NCI-H2171 treated with DMSO at 0.1 percent for 48 hours (cell line): ENCODE results near the gene OVOL1.

ENCODE experiments used
- DNase-seq: peaks from one replicate; lab custom pipeline; 2025; lab: John Stamatoyannopoulos, UW

Gene OVOL1

DNA sequence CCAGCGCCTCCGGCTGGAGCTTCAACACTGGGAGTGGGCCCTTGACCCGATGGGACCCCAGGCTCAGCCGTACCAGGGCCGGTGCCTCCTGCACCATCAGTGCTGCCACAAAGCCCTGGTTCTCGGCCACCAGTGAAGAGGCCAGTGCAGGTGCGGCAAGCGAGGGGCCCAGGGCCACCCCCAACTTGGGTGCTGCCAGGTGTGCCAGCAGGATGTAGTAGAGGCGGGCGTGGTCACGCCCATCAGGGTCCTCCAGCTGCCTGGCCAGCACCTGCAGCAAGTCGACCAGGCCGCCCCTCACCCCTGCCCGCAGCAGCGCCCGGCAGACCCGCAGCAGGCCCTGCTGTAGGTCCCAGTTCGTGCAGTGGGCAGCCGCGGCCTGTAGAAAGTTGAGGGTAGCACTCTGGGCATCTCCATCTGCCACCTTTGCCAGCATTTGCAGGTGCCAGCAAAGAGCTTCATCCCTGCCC, 8.4 kb upstream of the OVOL1 start:
- no peak for DNase-seq

DNA sequence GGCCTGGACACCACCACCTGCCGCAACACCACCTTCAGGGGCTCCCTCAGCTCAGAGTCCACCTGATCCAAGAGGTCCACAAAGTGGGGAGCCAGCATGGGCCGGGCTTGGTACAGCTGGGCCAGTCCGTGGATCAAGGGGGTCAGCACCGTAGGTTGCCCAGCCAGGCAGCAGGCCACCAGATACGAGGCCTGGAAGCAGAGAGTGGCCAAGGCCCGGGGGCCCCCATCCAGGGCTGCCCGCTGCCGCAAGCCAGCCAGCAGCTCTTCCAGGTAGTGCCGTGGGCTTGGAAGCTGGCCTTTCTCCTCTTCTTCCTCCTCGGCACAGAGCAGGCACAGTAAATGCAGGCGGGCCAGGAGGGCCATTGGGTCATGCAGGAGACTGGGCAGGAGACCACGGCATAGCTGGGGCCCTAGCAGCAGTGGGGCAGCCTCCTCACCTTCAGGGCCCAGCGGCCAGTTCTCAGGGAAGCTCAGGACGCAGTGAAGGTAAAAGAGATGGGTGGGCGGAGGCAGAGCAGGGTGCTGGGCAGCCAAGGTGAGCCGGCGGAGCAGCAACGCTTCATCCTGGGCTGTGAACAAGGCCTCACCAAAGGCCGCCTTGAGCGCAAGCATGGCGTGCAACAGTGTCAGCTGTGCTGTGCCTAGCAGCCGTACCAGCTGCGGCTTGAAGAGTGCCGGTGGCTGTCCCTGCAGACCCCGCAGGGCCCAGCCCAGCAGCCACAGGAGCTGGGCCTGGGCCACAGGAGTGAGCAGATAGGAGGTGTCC, 7.8 kb upstream of the OVOL1 start:
- no peak for DNase-seq

DNA sequence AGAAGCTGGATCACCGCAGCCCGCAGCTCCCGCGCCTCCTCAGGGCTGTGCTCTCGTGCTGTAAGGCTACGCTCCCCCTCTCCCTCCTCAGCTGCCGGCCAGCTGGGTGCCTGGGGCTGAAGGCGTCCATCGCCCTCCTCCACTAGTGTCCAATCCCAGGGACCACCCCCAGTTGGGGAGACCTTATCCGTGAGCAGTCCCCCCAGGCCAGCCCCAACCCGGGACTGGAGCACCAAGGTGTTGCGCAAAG, 7.3 kb upstream of the OVOL1 start:
- DNase-seq = no peak

DNA sequence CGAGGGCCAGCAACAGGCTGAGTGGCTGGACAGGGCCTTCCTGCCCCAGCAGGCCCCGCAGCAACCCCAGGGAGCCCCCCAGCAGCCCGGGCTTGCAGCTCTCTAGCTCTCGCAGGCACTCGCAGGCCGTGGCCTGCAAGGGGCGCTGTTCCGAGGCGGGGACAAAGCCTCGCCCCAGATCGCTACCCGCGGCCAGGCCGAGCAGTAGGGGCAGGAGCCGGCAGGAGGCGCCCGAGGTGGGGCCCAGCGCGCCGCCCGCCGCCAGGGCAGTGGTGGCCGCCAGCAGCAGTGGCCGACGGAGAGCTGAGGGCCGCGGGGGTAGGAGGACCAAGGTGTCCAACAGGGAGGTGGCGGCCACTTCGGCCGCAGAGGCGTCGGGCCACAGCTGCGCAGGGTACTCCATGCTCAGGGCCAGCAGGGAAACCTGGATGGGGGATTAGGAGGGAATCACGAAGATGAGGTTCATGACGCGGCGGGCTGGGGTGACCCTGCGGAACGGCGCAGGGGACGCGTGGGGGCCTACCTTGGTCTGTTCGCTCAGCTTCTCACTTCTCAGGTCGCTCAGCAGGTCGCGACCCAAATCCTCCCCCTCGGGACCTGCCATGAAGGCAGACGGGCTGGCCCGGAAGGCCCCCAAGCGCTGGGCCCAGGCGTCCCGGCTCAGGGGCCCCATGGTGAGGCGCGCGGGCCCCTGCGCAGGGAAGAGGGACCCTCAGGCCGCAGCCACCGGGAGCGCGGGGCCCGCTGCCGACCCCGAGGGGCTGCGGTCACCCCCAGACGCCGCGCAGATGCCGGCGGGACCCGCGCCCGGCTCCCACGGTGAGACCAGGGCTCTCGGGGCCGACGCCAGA, 6.7 kb upstream of the OVOL1 start:
- DNase-seq = peak; percentile 34

DNA sequence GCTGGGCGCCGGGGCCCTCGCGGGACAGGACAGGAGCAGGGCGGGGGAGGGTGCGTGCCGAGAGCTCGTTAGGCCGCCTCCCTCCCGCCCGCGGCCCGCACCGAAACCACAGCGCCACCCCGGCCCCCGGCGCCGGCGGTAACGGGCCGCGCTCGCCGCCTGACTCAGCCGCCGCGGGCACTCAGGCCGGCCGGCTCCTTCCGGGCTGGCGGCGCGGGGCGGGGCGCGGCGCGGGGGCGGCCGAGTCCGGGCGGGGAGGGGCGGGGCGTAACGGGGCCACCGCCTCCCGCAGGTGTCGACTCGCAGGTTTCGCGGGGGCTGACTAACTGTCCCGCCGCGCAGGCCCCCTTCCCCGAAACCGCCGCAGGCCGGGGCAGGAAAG, 6.1 kb upstream of the OVOL1 start, which contains the start of gene AP5B1:
AP5B1 (minus strand) TSS at position 207 of the 382 bp plus-strand sequence. CDS start 385 bp downstream, outside the sequence.
- peak; percentile 45 for DNase-seq

DNA sequence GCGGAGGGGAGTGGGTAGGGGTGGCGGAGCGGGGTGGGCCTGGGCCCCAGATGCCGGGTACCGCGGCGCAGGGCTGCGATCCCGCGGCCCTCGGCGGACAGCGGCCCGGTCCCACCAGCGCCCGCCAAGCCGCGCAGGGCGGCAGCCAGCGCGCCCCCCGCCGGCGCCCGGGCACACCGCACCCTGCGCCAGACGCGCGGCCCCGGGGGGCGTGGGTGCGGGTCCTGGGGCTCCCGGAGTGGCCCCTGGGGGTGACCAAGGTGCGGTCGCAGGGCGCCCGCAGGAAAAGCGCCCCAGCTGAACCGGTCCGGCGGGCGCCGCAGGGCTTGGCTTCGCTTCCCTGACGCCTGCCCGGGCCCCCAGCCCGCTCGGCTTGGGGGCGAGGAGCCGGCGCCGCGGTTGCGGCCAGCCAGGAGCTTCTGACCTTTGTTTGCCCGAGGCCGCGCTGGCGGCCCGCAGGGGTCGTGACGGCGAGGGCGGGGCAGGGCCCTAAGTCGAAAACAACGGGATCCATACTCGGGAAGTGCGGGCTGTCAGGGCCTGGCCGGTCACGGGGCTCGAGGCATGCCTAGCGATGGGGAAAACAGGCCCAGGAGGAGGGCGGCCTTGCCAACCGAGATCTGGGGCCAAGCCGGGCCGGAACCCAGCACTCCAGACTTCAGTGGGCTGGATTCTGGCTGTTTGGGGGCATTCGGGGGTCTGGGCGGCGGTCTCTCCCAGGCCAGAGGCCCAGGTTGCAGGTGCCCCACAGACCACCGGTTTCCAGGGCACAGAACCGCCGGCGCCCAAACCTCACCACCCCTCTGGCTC, 5.5 kb upstream of the OVOL1 start:
- no peak for DNase-seq

DNA sequence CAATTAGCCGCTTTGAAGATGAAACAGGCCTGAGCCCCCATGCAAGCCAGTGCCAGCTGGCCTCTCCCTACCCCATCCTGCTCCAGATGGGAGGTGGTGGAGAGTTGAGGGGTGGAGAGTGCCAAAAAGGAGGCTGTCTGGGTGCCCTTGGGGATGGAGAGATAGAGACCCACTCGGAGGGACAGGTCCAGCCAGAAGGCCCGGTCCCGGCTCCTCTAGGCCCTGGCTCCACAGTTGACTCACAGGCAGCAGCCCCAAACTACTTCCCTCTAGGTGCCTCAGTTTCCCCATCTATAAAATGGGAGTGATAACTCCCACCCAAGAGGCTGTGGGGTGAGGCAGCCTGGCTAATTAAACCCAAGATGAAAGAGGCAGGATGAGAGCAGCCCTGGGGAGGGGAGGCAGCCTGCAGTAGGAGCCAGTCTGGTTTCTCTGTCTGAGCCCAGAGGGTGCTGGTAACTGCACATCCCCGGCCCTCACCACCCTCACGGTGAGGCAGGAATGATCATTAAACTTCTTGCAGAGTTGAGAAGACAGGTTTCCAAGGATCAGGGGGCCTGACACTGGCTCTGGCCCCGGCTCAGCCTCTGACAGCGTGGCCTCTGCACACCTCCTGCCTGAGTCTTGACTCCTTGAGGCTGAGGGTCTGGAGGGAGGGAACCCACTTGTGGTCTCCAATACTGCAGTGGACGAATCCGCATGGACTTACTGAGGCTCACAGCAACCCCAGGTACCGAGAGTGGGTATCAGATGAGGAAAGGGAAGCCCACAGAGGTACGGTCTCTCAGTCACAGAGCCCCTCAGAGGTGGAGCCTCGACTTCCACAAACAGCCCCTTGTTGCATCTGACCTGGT, 4.7 kb upstream of the OVOL1 start:
- DNase-seq = no peak

DNA sequence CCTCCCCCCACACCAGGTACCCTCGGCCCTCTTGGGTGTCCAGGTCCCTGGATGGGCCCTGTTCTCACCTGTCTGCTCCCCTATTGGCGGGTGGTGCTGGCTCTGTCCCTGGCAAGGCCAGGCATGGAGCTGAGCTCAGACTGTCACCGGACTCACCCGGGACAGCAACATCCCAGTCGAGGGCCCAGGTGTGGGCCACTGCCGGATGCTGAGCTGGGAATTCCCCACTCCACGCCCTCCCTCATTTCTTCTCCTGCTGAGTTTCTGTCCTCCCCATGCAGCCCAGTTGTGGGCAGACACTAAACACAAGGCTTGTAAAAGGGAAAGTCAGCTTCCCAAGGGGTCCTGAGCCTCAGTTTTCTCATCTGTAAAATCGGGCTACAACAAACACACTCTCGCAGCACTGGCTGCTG, 4.0 kb upstream of the OVOL1 start:
- no peak for DNase-seq

DNA sequence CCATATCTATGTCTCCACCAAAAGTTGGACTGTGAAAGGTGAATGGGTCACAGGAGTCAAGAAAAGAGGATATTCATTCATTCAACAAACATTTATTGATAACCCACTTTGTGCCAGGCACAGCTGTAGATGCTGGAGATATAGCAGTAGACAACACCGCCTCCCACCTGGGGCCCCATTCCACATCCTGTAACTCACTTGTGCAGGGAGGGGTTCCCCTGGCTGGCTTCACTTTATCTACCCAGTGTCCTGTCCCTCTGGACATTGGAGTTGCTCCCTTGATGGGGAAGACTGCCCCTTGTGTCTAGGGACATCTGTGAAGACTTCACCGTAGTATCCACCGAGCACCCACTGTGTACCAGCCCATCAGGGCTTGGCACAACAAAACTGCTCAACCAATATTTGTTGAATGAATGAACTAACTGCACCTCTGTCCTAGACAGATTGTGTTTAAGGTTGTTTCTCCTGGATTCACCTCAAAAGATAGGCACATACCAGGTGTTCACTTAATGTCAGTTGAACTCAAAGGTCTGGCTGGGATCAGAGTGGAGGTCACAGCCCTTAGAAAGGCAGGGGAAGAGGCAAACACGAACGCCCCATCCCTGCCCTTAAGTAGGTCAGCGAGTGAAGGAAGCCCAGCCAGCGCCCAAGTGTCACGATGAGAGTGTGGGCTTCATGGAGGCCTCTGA, 1.4 kb upstream of the OVOL1 start:
- no peak for DNase-seq

DNA sequence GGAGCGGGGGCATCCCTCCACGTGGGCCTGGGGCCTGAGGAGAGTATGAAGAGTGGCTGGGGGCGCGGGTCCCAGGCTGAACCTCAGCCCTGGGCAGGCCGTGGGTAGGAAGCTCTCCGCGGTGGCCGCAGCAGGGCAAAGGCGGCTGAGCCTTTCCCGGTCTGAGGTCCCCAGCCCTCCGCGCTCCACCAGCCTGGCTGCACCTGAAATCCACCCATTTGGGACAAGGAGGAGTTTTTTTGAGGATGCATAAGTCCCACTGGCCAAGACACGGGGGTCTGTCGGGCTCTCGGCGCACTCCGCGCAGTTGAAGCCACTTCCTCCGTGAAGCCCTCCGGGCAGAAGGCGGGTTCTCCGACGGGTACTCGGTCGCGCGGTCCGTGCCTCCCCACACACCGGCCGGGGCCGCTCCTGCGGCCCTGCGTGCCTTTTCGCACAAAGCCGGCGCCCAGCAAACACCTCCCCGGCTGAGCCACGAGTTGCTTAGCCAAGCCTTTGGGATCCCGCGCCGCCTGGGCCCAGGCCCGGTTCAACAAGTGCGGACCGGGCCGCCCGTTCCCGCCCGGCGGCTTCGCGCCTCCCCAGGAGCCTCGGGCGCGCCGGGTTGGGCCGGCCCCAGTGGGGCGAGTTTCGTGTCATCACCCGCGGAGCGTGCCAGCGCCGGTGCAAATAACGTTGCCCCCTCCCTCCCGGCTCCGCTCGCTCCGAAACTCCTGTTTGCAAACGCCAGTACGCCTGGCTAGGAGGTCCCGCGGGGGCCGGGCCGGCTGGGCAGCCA, 666 bp upstream of the OVOL1 start:
- DNase-seq = no peak

DNA sequence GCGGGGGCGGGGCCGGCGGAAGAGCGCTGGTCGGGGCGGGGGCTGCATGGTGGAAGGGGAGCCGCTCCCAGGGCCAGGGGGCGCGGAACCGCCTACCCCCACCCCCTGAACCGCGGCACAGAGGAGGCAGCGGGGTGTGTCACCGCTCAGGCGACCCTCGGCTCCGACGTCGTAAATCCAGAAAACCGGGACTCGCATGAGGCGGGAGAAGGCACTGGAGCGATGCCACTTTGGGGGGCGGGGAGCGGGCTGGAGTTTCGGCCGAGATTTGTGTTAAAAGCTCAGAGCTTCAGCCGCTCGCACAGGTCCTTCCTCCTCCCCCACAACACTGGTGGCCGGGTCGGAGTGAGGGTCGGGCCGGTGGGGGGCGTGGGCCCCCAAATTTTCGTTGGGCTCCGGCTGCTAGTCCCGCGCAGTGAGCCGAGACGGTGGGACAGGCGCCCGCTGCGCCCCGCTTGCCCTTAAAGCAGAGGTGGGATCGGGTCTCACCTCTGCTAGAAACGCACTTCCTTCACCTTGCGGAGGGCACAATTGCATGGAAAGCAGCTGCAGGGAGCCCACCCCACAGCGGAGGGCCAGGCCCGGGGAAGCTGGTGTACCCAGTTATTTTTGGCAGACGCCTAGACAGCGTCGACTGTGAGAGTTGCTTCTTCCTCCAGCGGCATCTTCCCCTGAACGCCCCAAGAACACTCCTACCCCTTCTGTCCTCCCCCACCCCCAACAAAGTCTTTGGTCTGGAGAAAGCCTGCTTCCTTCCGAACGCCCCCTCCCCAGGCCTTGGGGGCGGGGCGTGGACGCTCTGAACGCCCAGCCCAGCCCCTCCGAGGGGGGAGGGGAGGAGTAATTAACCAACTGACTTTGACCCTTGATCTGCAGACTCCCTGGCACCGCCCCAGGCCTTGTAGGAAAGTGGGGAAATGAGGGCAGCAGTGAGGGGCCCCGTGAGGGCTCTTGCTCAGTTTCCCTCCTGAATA, 1.1 kb downstream of the OVOL1 start:
- DNase-seq = no peak

DNA sequence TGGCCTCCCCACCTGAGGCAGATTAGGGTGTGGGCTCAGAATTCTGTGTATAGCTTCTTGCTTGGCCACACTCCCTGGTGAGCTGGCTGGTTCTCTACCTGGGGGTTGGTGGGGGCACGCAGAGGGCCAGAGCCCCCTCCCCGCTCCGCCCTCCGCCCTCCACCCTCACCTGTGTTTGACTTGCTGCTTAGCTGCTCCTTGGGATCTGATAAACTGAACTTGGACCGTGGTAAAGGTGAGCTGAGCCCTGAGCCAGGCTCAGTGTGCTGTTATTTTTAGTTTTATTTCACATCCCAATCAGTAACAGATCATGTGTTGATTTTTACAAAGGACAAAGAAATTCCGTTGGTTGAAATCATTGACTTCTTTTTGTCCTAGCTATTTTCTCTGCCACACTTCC, 2.0 kb downstream of the OVOL1 start:
- no peak for DNase-seq

DNA sequence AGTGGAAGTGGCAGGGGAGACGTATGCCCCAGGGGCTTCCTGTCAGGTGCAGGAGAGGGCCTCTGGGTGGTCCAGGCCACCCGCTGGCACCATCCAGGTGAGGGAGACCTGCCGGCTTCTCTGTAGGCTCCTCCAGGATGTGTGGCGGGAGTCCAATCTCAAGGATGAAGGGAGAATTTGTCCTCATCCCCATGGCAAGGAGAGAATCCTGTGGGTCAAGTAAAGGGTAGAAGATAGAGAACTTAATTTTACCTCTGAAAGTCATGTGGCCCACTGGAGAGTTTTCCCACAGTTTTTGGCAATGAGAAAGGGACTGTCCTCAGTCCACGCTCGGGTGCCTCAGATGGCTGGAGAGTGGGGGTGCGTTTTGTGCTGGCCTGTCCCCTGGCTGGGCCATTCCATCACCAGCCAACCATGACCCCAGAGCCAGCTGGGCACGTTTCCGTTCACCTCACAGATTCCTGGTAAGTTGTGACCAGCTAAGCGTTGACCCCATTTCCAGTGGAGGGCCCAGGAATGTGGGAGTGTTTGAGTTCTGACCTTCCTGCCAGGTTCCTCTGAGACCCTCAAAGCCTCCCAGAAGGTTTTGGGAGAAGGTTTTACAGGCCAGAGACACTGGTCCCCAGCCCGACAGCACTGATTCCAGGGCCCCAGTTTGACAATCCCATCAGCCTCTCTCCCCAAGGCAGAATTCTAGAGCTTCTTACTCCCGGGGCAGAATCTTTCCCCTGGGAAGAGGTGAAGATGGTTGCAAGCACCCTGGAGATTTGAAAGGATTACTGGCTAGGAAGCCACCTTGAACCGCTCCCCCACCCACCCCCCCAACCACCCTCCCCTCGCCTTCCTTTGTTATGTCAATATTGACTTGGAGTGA, 2.6 kb downstream of the OVOL1 start:
- DNase-seq = no peak

DNA sequence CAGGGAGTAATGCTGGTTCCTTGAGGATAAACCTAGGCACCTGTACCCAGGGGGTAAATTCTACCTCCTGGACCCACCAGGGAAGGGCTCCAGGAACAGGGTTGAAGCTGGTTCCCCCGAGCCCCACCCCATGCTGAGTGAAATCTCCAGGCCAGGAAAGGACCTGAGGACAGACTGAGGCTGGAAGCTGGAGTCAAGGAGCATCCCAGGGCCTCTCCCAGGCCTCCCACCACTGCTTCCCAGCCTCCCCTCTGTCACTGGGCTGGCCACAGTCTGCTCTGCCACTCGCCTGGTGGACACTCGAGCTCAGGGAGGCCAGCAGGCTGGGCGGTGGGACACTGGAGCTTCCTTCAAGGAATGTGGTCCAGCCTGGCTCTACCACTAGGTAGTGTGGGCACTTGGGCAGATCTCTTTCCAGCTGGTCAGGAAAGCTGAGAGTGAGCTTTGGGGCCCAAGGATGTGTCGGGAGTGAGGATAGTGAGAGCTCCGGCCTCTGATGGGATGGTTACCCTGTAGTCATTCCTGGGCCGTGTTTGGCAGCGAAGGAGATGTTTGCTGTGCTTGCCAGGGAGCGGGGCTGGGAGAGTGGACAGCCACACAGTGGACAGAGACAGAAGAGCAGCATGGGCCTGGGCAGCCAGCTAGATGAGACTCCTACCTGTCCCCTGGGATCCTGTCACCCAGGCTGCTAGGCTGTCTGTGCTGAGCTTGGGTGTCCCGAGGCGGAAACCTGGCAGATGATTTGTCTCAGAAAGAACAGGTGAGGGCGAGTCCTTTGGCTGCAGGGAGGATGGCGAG, 3.4 kb downstream of the OVOL1 start:
- DNase-seq = no peak

DNA sequence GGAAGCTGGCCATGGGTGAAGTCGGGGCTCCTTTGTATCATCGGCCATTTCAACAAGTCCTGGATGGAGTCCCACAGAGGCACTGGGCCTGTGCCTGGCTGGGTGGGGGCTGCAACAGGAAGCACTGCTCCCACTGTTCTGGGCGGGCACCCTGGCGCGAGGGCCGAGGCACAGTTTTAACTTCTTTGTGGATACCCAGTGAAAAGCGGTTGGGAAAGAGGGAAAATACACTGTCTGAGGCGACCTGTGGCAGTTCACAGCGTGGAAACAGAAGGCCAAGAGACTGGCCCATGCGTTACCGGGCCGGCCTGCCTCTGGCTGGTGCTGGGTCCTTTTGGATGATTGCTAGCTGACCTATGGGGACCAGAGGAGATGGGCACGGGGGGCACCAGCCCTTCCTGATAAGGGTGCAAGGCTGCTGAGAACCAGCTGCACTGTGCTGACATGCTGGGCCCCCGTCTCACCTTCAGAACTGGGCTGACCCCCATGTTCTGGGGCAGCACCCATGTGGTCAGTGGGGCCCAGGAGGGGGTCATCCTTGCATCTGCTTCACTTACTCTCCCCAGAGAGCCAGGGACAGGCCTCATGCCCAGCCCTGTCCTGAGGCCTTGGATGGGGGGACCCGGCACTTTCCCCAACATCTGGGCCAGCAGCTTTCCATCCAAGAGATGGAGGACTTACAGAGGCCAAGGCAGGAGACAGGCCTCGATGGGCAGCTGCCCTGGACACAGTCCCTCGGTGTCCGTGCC, 4.2 kb downstream of the OVOL1 start:
- no peak for DNase-seq

DNA sequence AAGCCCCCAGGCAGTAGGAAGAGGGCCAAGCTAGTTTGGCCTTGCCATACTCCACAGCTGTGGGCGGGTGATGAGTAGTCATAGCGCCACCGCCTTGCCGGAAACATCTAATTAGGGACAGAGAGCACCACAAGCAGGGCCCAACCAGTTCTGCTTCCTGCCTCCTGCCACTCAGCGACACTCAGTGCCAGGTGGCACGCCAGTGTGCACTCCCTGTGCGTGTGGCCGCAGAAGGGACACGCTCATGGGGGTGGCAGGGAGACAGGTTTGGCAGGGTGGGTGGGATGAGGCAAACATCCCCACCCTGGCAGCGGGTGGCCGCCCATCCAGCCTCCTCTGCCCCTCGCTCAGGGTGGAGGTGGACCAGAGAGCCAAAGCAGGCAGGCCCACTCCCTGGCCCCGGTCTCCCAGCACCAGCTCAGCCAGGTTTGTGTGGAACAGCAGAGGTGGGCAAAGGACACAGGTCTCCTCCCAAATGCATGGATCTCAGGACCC, 4.9 kb downstream of the OVOL1 start:
- no peak for DNase-seq
